ENCODE results near the gene ENTPD7.

ENTPD7 gene

GRCh38 chr10:99631496-99631895, 27.8 kb upstream of the ENTPD7 start:
- intact Hi-C loops (cut with DNase I) = no loop called here
- DNase-seq = no peak

DNA sequence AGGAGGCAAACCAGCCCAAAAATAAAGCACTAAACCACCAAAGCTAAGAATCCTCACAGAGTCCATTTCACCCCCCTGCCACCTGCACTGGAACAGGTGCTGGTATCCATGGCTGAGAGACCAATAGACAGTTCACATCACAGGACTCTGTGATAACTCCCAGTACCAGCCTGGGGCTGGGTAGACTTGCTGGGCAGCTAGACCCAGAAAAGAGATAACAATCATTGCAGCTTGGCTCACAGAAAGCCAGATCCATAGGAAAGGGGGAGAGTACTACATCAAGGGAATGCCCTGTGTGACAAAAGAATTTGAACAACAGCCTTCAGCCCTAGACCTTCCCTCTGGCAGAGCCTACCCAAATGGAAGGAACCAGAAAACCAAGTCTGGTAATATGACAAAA, 25.5 kb upstream of the ENTPD7 start:
- intact Hi-C loops (cut with DNase I) = no loop called here

DNA sequence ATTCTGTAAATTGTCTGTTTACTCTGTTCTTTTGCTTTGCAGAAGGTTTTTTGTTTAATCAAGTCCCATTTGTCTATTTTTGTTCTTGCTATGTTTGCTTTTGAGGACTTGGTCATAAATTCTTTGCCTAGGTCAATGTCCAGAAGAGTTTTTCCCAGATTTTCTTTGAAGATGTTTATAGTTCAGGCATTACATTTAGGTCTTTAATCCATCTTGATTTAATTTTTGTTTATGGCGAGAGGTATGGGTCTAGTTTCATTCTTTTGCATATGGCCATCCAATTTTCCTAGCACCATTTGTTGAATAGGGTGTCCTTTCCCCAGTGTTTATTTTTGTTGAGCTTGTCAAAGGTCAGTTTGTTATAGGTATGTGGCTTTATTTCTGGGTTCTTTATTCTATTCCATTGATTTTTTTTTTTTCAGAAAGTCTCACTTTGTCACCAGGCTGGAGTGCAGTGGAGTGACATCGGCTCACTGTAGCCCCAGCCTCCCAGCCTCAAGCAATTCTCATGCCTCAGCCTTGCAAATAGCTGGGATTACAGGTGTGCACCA, 11.6 kb upstream of the ENTPD7 start:
- DNase-seq = no peak
- intact Hi-C loops (cut with DNase I) = no loop called here

More for the DNA sequence above, 25.5 kb upstream of the ENTPD7 start:
- DNase-seq = no peak

DNA sequence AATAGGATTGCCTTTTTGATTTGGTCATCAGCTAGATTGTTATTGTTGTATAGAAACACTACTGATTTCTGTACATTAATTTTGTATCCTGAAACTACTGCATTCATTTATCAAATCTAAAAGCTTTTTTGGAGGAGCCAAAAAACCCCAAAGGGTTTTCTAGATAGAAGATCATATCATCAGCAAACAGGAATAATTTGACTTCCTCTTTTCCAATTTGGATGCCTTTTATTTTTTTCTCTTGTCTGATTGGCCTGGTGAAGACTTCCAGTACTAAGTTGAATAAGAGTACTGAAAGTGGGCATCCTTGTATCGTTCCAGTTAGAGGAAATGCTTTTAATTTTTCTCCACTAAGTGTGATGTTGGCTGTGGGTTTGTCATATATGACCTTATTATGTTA, 10.6 kb upstream of the ENTPD7 start:
- no peak for DNase-seq
- intact Hi-C loops (cut with DNase I) = no loop called here

DNA sequence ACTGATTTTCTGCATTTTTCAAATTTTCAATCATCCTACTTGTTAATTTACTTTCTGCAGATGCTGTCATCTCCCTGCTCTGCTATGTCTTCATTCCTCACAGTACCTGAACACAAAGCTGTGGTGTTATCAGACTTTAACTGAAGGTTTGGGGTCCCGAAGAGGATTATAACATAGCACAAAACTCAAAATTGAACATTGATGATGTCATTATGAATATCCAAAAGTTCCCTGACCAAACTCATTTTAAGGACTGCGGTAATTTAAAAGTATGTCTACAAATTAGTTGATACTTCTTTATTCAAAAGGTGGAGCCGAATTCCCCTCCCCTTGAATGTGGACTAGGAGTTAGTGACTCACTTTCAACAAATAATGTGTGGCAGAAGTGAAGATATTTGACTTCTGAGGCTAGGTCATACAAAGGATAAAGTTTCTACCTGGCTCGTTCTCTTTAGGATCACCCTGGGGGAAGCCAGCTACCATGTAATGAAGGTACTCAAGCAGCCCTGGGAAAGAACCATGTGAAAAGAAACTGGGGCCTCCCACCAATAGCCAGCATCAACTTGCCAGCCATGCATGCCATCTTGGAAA, 6.4 kb upstream of the ENTPD7 start:
- intact Hi-C loops (cut with DNase I) = no loop called here
- no peak for DNase-seq

DNA sequence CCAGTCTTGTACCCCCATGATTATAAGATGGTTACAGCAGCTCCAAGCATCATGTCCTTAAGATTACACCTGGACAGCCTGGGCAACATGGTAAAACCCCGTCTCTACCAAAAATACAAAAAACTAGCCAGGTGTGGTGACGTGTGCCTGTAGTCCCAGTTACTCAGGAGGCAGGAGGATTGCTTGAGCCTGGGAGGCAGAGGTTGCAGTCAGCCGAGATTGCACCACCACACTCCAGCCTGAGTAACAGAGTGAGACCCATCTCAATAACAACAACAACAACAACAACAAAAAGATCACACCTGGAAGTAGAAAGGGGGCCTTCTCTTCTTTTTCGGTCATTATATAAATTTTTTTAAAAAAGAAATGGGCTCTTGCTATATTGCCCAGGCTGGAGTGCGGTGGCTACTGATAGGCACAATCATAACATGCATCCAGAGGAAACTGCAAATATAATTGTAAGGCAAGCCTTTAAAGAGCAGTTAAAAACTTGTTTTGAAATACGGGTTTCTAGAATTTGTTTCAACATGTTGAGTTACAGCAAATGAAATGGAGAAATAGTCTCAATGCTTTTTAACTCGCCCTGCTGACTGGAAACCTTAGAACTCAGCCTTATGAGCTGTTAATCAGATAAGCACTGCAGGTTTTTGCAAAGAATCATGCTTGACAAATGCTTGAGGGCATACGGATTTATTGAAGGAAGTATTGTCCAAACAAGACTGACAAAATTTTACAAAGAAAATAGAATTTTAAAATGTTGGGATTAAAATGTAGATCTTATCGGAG, 4.7 kb upstream of the ENTPD7 start:
- intact Hi-C loops (cut with DNase I) = no loop called here
- DNase-seq = no peak

- intact Hi-C loops (cut with DNase I) = no loop called here
- DNase-seq = no peak
These were observed 2.9 kb upstream of the ENTPD7 start for GRCh38 chr10:99656199-99657064.

DNA sequence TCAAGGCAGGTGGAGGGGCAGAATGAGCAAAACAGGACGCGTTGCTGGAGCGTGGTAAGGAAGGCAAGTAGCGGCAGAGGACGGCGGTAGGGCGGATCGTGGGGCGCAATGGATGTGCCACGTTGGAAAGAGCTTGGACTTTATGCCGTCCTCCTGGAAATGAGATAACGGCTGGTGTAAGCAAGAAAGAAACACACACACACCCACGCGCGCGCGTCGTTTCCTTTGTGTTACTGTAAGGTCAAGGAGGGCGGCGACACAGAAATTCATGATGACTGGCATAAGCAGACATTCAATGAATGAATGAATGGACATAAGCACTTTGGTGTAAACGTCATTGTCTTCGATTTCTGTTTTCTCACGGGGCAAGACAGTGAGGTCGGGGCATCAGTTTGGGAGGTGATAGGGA, 683 bp upstream of the ENTPD7 start:
- intact Hi-C loops (cut with DNase I) = no loop called here
- peak in 33 of 42 donors; percentile 0 to 50 (median 16) for DNase-seq

GRCh38 chr10:99659868-99660366, 608 bp downstream of the ENTPD7 start:
- peak in 5 of 42 donors; percentile 3 to 16 (median 10) for DNase-seq
- intact Hi-C loops (cut with DNase I) = no loop called here

- intact Hi-C loops (cut with DNase I) = no loop called here
- no peak for DNase-seq
These were observed 1.5 kb downstream of the ENTPD7 start for GRCh38 chr10:99660662-99661376.

DNA sequence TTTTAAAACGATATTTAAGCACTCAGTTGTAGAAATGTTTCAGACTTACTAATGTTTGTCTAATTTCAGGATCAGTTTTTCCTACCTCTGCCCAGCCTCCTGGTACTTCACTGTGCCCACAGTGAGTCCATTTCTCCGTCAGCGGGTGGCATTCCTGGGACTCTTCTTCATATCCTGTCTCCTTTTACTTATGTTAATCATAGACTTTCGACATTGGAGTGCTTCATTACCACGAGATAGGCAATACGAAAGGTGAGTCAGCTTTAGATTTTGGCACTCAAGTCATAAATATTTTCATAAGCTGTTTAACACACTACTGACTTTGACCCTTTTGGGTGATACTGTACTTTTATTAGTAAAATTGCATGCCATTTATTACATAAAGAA, 2.1 kb downstream of the ENTPD7 start:
- intact Hi-C loops (cut with DNase I) = no loop called here
- DNase-seq = no peak

DNA sequence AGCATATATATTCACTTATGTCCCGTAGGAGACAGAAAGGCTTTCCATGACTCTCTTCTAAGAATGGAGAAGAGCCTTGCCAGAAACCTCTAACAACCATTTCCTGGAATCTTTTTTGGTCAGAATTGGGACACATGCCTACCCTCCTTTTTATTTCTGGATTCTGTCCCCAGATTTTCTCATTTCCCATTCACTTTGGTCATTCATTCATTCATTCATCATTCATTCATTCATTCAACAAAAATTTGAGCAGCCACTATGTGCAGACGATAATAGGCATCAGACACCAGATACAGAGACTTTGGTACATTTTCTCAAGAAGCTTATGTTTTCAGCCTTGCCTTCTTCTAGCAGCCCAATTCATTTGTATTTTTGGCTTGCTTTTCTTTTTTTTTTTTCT, 6.0 kb downstream of the ENTPD7 start:
- intact Hi-C loops (cut with DNase I) = no loop called here
- DNase-seq = no peak

DNA sequence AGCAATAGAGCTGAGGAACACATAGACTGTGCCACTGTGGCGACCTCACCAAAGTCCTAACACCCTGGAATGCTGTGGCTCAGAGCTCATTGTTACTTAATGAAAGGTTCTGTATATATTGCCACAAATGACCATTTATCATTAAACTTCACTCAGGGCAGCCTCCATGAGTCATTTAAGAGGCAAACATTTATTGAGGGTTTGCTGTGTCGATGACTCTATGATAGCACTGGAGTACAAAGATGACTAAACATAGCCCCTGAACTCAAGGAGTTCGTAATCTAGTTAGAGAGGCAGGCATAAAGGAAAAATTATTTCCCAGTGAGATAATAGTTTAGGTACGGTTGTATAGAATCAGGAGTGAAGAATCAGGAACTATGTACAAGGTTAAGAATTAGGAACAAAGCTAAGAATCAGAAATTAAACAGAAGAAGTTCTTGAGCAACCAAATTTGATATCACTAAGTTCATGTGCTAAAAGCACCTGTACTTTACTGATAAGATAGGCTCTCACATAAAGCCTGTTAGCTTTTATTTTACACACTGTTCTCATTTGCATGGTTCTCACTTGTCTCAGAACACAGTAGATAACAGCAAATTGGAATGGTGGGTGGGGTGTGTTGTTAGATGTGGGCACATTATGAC, 7.9 kb downstream of the ENTPD7 start:
- intact Hi-C loops (cut with DNase I) = no loop called here
- DNase-seq = no peak

GRCh38 chr10:99671386-99671785, 12.1 kb downstream of the ENTPD7 start:
- intact Hi-C loops (cut with DNase I) = no loop called here
- DNase-seq = no peak

- intact Hi-C loops (cut with DNase I) = no loop called here
- no peak for DNase-seq
These were observed 13.6 kb downstream of the ENTPD7 start for GRCh38 chr10:99672884-99673283.

DNA sequence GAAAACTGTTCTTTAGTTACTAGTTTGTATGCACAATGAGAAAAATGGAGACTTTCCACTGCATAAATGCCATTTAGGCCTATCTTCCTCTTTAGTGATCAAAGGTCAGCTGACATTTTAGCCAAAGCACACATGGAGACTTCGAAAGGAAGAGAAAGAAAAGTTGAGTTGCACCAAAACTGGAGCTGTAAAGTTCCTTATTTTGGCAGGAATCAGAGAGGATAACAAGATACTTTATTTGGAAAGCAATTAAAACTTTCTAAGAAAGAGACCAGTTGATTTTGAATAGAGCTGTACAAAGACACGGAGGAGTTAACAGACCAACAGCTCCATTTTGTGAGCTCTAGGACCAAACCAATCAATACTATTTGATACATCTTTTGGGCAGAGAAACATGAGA, 14.2 kb downstream of the ENTPD7 start:
- no peak for DNase-seq
- intact Hi-C loops (cut with DNase I) = no loop called here

- DNase-seq = no peak
- intact Hi-C loops (cut with DNase I) = no loop called here
These were observed 15.5 kb downstream of the ENTPD7 start for GRCh38 chr10:99674762-99675161.

- DNase-seq = peak in 4 of 42 donors; percentile 3 to 19 (median 10)
These were observed 17.1 kb downstream of the ENTPD7 start for GRCh38 chr10:99676426-99676825.

More at GRCh38 chr10:99676426-99676825, 17.1 kb downstream of the ENTPD7 start:
- intact Hi-C loops (cut with DNase I) = no loop called here
